Sigmoid colon (tissue), 4 donors: ENCODE results near the gene SLC35F4.

ENCODE experiments used
- CTCF ChIP-seq, 4 experiments: fragments of 450-650 bp in 3 of 4; fragments of 200-600 bp in 1 of 4; IDR thresholded peaks; one replicate each; pipeline ENCODE4 v1.5.1; 2016 to 2019; ENCODE audit warnings: antibody characterized with exemption in 4 of 4, mild to moderate bottlenecking in 3 of 4, moderate library complexity in 2 of 4
- EP300 ChIP-seq, 4 donors: sonication (generic); formaldehyde crosslinking; IDR thresholded peaks; one replicate each; pipeline ENCODE4 v1.6.1; 2017; ENCODE audit warnings: antibody characterized with exemption in 4 of 4
- POLR2A ChIP-seq, 2 donors: fragments of 450-650 bp; IDR thresholded peaks; one replicate each; pipeline ENCODE4 v1.6.1; 2016; ENCODE audit warnings: antibody characterized with exemption in 2 of 2, mild to moderate bottlenecking in 2 of 2, moderate library complexity in 2 of 2
- POLR2AphosphoS5 ChIP-seq, 4 donors: sonication (generic); formaldehyde crosslinking; IDR thresholded peaks; one replicate each; pipeline ENCODE4 v1.6.1; 2017; ENCODE audit warnings: antibody characterized with exemption in 4 of 4

GRCh38 chr14:57854571-57854970, 11.3 kb downstream of the SLC35F4 start:
- TF ChIP-seq POLR2A (IDR thresholded peaks at IDR 0.05) (no peak), CTCF (IDR thresholded peaks at IDR 0.05) (no peak), POLR2AphosphoS5 (IDR thresholded peaks at IDR 0.05) (no peak), EP300 (IDR thresholded peaks at IDR 0.05) (no peak)
